ENCODE results near the gene A2M.

Gene A2M

DNA sequence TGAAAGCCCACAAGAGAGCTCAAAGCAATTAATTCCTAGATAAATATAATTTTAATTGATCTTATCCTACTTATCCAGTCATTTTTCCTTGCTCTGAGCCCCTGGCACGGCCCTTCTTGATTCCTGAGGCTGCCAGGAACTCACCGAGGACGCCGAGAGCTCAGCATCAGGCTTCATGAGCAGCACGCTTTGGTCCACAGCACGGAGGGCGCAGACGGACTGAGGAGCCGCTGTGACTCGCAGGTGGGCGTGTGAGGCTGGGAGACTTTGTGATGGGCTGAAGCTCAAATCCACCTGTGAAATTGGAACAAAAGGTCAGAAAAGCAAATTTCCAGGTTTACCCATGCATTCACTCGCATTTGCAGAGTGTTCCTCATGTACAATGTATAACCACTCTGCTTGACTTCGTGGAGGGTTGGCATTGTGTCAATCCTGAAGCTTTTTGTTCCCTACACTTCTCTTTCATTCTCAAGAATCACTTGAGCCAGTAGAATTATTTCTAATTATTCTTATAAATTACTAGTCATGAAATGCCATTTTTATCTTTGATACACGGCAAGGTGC is 17.2 kb downstream of the A2M start:
- no peak for DNase-seq (ENCODE audit: low read depth)
- TF ChIP-seq CTCF (conservative IDR thresholded peaks at IDR 0.05; ENCODE audit: low read depth, low read length), result no peak

GRCh38 chr12:9098115-9098452 is 17.6 kb downstream of the A2M start:
- no peak for DNase-seq (ENCODE audit: low read depth)
- no peak overlapping the region for H3K4me3 ChIP-seq (ENCODE audit: low read length)
- TF ChIP-seq CTCF (conservative IDR thresholded peaks at IDR 0.05; ENCODE audit: low read depth, low read length), result no peak

More for the DNA sequence above, 17.2 kb downstream of the A2M start:
- no peak overlapping the region for H3K4me3 ChIP-seq (ENCODE audit: low read length)

DNA sequence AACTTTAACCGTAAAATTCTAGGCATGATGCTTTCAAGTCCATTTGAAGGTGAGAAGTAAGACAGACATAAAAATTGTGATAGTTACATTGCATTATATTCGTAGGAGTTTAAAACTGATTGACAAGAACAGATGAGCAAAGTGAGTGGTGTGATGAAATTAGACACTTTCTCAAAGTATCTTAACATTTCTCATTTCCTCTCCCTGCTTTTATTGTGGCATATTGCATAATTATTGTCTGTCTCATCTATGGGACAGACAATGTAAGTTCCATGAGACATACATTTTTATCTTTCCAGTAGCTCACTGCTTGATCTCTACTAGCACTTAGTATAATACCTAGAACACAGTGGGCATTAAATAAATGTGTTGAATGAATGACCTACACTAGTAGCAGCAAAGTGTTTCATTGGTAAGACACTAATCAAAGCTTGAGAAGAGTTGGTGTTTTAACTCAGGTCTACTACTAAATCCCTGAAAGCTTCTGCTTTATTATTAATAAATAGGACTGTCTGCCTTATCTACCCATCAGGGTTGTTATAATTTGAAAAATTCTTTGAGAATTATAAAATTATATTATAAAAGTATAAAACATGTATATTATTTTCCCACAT is 19.0 kb downstream of the A2M start:
- TF ChIP-seq CTCF (conservative IDR thresholded peaks at IDR 0.05; ENCODE audit: low read depth, low read length), result no peak
- no peak overlapping the region for H3K4me3 ChIP-seq (ENCODE audit: low read length)
- DNase-seq (ENCODE audit: low read depth), result no peak

DNA sequence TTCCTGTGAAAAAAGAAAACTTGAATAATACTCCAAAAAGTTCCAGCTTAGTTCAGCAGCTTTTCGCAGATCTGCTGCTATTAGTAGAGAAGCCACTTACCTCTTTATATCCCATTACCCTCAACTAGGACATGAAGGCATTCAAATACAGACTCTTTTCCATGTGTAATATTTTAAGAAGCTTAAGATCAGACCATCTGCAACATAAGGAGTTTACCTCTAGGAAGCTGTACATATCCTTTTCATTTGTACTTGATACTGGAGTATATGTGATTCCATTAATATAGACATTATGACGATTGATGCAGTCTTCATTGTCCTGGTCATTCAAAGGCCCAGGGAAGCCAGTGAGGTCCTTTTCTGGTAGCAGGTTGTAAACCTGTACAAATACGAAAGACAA is 20.4 kb downstream of the A2M start:
- no peak overlapping the region for H3K4me3 ChIP-seq (ENCODE audit: low read length)
- no peak for TF ChIP-seq CTCF (conservative IDR thresholded peaks at IDR 0.05; ENCODE audit: low read depth, low read length)
- no peak for DNase-seq (ENCODE audit: low read depth)

GRCh38 chr12:9094512-9095206 is 21.1 kb downstream of the A2M start:
- TF ChIP-seq CTCF (conservative IDR thresholded peaks at IDR 0.05; ENCODE audit: low read depth, low read length), result no peak
- H3K4me3 ChIP-seq (ENCODE audit: low read length), result no peak overlapping the region
- DNase-seq (ENCODE audit: low read depth), result no peak

DNA sequence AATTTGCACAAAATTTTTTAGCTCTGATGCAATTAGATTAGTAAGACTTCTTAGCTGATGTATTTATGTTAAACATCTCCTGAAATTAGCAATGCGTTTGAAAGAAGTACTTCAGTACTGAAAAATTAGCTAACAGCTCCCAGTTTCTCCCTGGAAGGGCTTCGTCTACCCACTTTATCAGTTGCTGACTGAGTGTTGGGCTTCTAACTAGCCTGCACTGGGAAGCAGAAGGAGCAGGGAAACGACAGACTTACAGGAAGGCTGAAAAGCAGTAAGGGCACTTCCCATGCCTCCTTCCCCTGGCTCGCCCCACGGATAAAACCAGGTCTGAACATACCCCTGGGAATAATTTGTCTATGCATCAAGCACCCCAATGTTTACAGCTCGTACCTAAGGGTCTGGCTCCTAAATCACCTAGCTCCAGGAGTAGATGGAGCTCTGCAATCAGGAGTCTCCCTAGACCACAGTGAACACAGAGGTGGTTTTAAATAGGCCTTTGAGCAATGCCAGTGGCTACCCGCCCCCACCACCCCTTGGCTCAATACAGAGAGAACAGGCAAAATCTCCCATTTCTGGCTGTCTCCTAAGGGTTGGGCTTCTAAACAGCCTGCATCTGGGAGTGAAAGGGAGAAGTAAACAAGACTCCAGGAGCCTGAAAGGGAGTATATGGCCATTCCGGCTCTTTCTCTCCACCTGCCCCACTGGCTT is 23.7 kb downstream of the A2M start:
- DNase-seq (ENCODE audit: low read depth), result no peak
- TF ChIP-seq CTCF (conservative IDR thresholded peaks at IDR 0.05; ENCODE audit: low read depth, low read length), result no peak
- H3K4me3 ChIP-seq (ENCODE audit: low read length), result no peak overlapping the region

Data from retinal pigment epithelial cell (primary cell).